Activated B cell treated with CpG ODN at 0.5 μM for 24 hours (primary cell): Measurements from ENCODE around the gene STK40. TPM values are rescaled to one million over a fixed set of nuclear protein-coding genes. Genes with fewer than 3 reads are reported as not detected.

Source experiments
- ATAC-seq: fragments of 200-7000 bp; cut with Tn5 transposase; one replicate; pipeline ENCODE4 v1.10.0; 2021; ENCODE audit warnings: low read depth, mild to moderate bottlenecking, moderate library complexity
- CTCF ChIA-PET: fragments of 350-600 bp; sonication (Branson Sonifier 250); formaldehyde crosslinking; loops from one replicate; lab custom pipeline; 2021; ENCODE audit warnings: antibody characterized with exemption; lab: Charles Lee
- POLR2A ChIA-PET: fragments of 350-600 bp; sonication (Branson Sonifier 250); formaldehyde crosslinking; loops from one replicate; lab custom pipeline; 2021; ENCODE audit warnings: antibody characterized with exemption; lab: Charles Lee
- DNase-seq: peaks from one replicate; pipeline ENCODE4 v3.0.0; 2022
- H3K27ac Mint-ChIP-seq: one replicate; pipeline ENCODE4 v1.8.0; 2020; ENCODE audit warnings: mixed read lengths
- H3K27me3 Mint-ChIP-seq: one replicate; pipeline ENCODE4 v1.8.0; 2021; ENCODE audit warnings: mixed read lengths
- H3K36me3 Mint-ChIP-seq: one replicate; pipeline ENCODE4 v1.8.0; 2021; ENCODE audit warnings: low read depth, mixed read lengths
- H3K4me1 Mint-ChIP-seq: one replicate; pipeline ENCODE4 v1.8.0; 2021; ENCODE audit warnings: mixed read lengths
- H3K4me3 Mint-ChIP-seq: one replicate; pipeline ENCODE4 v1.8.0; 2020; ENCODE audit warnings: mild to moderate bottlenecking, mixed read lengths
- H3K9me3 Mint-ChIP-seq: one replicate; pipeline ENCODE4 v1.8.0; 2020; ENCODE audit warnings: mixed read lengths
- CTCF ChIP-seq: fragments of 200-600 bp; IDR thresholded peaks from one replicate; pipeline ENCODE4 v1.8.0; 2022; ENCODE audit warnings: antibody characterized with exemption, mild to moderate bottlenecking
- intact Hi-C: fragments of 100-400 bp; cut with micrococcal nuclease; formaldehyde crosslinking; loops from one replicate; pipeline ENCODE4 v1.15.1; 2024
- total RNA-seq: library from RNA; stranded (reverse); gene quantifications from 2 replicates; pipeline ENCODE4 v1.2.3, GENCODE V29; 2022

The STK40 gene
- total RNA-seq, 1 donor from 2014 or later, result 63.7 TPM

- peak overlapping the region; percentile 73 for H3K4me3 Mint-ChIP-seq
- intact Hi-C loops, result loop anchor here (1.0 kb wide), 1 partner anchor 13 kb away; no protein-coding TSS in a partner anchor
- peaks cover 32% of the 10 kb centered on the region for H3K4me1 Mint-ChIP-seq
- ChIA-PET CTCF (interaction anchor here (0.9 kb wide), 1 partner anchor 14 kb away, joined by 3 read pairs; the partner anchor contains the start of gene SH3D21), POLR2A (interaction anchor here (0.6 kb wide), 1 partner anchor 10 kb away, joined by 3 read pairs; no protein-coding TSS in a partner anchor)
- H3K36me3 Mint-ChIP-seq, result no peaks in the 10 kb centered on the region
- DNase-seq (no peak), ATAC-seq (no peak)
- H3K27me3 Mint-ChIP-seq, result peaks cover 2% of the 10 kb centered on the region
- H3K27ac Mint-ChIP-seq, result no peak overlapping the region
- H3K9me3 Mint-ChIP-seq, result no peaks in the 10 kb centered on the region
- TF ChIP-seq CTCF, result no peak
These were observed 65.4 kb downstream of the STK40 start for GRCh38 chr1:36320291-36320761.

GRCh38 chr1:36309397-36309796, 76.3 kb downstream of the STK40 start:
- Mint-ChIP-seq H3K27ac (no peak overlapping the region), H3K9me3 (no peaks in the 10 kb centered on the region), H3K4me3 (no peak overlapping the region), H3K27me3 (no peaks in the 10 kb centered on the region), H3K4me1 (peaks cover 36% of the 10 kb centered on the region), H3K36me3 (peaks cover 14% of the 10 kb centered on the region)
- intact Hi-C loops, result loop anchor here (5.0 to 10.0 kb wide), 2 partner anchors 33 to 425 kb away; partner anchors contain the start of gene AGO1
- ChIA-PET CTCF (interaction anchor here (1.0 kb wide), 1 partner anchor 24 kb away, joined by 3 read pairs; no protein-coding TSS in a partner anchor), POLR2A (no interaction called here)
- ATAC-seq (no peak), DNase-seq (no peak)
- no peak for TF ChIP-seq CTCF

DNA sequence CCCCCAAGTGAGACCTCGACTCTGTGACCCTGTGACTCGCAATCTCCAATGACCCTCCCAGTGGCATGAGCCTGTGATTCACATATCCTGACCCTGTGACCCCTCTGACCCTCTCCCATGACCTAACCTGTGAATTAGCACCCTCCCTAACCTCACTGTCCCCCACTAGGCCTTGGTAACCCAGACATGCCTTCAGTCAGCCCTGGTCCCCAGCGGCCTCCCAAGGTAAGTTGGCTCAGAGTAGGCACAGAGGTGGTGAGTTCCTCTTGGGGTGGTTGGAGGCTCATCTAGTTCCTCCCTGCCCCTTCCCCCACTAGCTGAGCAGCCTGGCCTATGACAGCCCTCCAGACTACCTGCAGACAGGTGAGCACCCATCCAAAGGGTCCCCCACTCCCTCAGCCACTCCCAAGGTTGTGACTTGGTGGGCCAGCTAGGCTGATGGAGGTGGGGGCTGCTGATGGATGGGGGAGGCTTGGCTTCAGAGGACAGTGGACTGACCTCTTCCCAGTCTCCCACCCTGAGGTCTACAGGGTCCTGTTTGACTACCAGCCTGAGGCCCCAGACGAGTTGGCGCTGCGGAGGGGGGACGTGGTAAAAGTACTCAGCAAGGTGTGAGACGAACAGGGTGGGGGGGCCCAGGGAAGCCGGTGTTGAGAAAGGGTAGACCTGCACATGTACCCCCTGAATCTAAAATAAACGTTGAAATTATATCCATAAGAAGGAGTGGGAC, 78.0 kb downstream of the STK40 start:
- Mint-ChIP-seq H3K36me3 (peaks cover 27% of the 10 kb centered on the region), H3K9me3 (no peaks in the 10 kb centered on the region), H3K4me1 (peaks cover 40% of the 10 kb centered on the region), H3K27ac (no peak overlapping the region), H3K4me3 (peak overlapping the region; percentile 97), H3K27me3 (no peaks in the 10 kb centered on the region)
- TF ChIP-seq CTCF, result no peak
- DNase-seq (no peak), ATAC-seq (no peak)
- CTCF ChIA-PET, result interaction anchor here (1.3 kb wide), 1 partner anchor 13 kb away, joined by 3 read pairs; no protein-coding TSS in a partner anchor
- intact Hi-C loops, result loop anchor here (1.0 to 10.0 kb wide), 6 partner anchors 13 to 1039 kb away; partner anchors contain the start of genes AGO1 and ZMYM4
- POLR2A ChIA-PET, result interaction anchor here (0.6 to 1.9 kb wide), 11 partner anchors 11 to 263 kb away, joined by 3 to 10 read pairs (median 4); partner anchors contain the start of genes EVA1B, OSCP1, THRAP3 and TRAPPC3

DNA sequence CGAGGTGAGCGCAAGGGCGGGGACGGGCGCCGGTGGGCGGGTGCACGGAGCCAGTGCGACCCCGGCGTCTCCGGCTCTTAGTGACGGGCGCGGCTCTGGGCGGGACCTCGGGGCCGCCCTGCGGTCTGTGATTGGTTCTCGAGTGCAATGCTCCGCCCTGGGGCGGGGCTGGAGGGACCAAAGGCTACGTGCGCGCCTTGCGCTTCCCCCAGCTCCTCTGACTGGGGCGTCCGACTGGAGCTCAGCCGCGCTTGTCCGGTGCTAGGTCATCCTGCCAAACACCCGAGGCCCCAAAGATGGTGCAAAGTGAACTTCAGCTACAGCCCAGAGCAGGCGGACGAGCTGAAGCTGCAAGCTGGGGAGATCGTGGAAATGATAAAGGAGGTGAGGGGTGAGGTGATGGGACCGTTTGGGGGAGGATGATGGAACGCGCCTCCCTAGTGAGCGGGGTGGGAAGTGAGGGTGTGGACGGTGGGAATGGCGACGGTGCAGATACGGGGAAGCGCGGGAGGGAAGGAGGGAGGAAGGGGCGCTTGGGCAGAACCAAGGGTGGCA, 78.7 kb downstream of the STK40 start:
- DNase-seq (peak; percentile 94), ATAC-seq (peak; percentile 98)
- Mint-ChIP-seq H3K4me3 (peak overlapping the region; percentile 97), H3K36me3 (peaks cover 35% of the 10 kb centered on the region), H3K4me1 (peaks cover 40% of the 10 kb centered on the region), H3K27ac (peak overlapping the region; percentile 88), H3K9me3 (no peaks in the 10 kb centered on the region), H3K27me3 (no peaks in the 10 kb centered on the region)
- intact Hi-C loops, result loop anchor here (1.0 to 10.0 kb wide), 6 partner anchors 13 to 1038 kb away; partner anchors contain the start of genes AGO1 and ZMYM4
- POLR2A ChIA-PET, result interaction anchor here (0.6 to 1.9 kb wide), 14 partner anchors 12 to 264 kb away, joined by 3 to 10 read pairs (median 4); partner anchors contain the start of genes EVA1B, OSCP1, THRAP3 and TRAPPC3
- TF ChIP-seq CTCF, result no peak
- CTCF ChIA-PET, result interaction anchor here (1.2 to 1.3 kb wide), 2 partner anchors 14 to 90 kb away, joined by 3 read pairs; partner anchors contain the start of gene LSM10
